AG08395 (cell line): ENCODE measurements around the gene ITGAX.

Experiments used
- DNase-seq: peaks from one replicate; pipeline ENCODE4 v3.0.0; 2012; ENCODE audit warnings: mixed read lengths, low spot score

Gene ITGAX

GRCh38 chr16:31373235-31373634 lies 18.3 kb downstream of the ITGAX start:
- DNase-seq = no peak

GRCh38 chr16:31375231-31375630 lies 20.3 kb downstream of the ITGAX start:
- no peak for DNase-seq

- DNase-seq = no peak
Measured at GRCh38 chr16:31376705-31377104, 21.7 kb downstream of the ITGAX start.

DNA sequence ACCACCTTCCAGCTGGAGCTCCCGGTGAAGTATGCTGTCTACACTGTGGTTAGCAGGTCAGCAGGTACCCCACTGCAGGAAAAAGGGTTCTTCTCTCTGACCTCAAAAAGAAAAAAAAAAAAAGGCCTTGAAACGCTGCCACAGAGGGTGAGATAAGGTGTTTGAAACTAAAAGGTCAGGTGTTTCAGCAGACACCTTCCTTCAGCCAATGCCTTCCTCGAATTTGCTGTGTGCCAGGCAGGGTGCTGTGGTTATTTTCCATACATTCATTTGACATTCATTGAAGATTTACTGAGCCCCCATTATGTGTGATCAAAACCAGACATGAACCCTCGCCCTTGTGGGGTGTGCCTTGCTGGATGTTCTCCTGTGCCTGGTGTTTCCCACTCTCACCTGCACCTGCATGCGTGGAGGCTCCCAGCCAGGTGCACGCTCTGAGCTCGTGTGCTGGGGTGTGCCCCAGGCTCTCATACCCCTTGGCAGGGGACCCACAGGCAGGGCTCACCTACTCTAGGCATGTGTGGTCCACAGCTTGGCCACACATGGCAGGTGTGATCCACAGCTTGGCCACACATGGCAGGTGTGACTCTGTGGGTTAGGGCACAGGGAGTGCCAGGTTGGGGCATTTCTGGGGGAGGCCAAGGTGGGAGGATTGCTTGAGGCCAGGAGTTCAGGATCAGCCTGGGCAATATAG lies 22.4 kb downstream of the ITGAX start:
- DNase-seq = no peak

- DNase-seq = no peak
Measured at GRCh38 chr16:31380201-31380600, 25.2 kb downstream of the ITGAX start.

DNA sequence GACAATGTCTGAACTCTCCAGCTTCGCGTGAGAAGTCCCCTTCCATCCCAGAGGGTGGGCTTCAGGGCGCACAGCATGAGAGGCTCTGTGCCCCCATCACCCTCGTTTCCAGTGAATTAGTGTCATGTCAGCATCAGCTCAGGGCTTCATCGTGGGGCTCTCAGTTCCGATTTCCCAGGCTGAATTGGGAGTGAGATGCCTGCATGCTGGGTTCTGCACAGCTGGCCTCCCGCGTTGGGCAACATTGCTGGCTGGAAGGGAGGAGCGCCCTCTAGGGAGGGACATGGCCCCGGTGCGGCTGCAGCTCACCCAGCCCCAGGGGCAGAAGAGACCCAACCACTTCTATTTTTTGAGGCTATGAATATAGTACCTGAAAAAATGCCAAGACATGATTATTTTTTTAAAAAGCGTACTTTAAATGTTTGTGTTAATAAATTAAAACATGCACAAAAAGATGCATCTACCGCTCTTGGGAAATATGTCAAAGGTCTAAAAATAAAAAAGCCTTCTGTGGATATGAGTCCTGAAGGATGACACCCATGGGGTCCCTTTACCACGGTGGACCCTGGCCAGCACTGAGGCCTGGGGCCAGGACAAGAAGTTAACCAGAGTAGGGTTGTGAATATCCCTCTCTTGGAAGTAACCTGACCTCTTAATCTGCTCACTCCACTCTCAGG lies 27.6 kb downstream of the ITGAX start:
- peak; percentile 75 for DNase-seq

GRCh38 chr16:31385680-31386079 lies 30.7 kb downstream of the ITGAX start:
- DNase-seq = no peak

GRCh38 chr16:31386157-31386984 lies 31.4 kb downstream of the ITGAX start:
- DNase-seq = peak; percentile 60

GRCh38 chr16:31388535-31388934 lies 33.6 kb downstream of the ITGAX start:
- no peak for DNase-seq

DNA sequence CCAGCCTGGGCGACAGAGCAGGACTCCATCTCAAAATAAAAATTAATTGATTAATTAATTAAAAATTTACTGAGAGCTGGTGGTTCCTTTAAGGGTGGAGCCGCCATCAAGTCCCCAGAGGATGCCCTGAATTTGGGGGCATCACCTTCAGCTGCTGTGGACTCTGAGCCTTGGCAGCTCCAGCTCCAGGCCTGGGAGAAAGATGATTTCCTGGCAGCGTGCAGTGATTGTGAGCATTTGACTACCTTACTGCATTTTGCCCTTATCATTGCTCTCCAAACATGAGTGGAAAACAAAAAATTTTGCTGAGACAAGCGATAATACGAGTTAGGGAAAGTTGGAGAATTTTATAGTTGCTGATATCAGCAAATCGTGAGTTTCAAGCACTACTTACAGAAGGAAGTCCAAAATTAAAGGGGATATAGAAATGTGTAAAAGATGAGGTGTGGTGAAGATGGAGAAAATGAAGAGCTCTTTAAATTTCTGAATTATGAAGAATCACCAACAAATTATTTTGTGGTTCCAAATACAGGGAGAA lies 35.6 kb downstream of the ITGAX start:
- no peak for DNase-seq

- no peak for DNase-seq
Measured at GRCh38 chr16:31393056-31393455, 38.1 kb downstream of the ITGAX start, which contains the start of gene ITGAD. Gene ITGAD, plus strand, starts transcription at chr16:31393335. Its CDS starts 26 bp downstream, at chr16:31393361.

DNA sequence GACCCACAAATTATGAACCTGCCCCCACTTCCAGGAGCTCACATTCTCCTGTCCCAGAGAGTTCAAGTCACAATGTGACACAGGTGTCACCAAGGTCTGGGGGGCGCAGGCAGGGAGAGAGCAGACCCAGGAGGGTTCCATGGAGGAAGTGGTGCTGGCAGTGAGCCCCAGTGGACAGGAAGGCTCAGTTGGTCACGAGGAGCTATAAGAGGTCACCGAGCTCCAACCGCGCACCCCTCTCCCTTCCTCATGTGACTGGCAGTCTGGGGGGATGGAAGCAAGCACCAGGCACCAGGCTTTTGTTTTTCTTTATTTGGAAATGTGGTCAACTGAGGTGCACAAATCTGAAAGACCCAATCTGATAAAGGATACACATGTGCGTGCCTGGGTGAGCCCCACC lies 40.7 kb downstream of the ITGAX start:
- no peak for DNase-seq

DNA sequence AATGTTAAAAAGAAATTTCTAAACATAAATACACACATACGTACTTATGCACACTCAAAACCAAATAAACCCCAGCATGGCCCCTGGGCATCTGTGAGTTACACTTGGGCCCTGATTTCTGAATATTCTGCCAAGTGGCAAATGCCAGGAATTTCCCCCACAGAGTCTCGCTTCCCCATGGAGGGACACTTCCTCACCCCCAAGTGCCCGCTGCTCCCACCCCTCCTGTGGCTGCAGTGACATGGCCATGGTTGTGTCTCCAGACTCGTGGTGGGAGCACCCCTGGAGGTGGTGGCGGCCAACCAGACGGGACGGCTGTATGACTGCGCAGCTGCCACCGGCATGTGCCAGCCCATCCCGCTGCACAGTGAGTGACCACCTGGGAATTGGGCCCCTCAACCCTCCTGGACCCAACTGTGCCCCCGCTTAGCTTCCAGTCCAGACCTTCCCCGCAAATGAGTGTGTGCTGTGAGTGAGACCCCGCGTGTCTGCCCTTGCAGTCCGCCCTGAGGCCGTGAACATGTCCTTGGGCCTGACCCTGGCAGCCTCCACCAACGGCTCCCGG lies 42.2 kb downstream of the ITGAX start:
- DNase-seq = no peak

DNA sequence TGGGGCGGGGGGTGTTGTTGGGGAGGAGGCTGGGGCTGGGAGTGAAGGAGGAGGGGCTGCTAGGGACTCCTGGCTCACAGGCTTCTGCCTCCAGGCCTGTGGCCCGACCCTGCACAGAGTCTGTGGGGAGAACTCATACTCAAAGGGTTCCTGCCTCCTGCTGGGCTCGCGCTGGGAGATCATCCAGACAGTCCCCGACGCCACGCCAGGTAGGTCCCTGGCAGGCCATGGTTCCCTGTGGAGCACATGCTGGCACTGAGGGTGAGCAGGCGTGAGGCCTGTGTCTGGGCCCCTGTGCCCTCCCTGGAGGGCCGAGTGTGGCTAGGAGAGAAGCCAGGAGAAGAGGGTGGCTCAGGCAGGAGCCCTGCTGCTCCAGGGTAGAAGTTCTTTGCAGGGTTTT lies 42.7 kb downstream of the ITGAX start:
- DNase-seq = no peak

GRCh38 chr16:31400191-31400590 lies 45.2 kb downstream of the ITGAX start:
- no peak for DNase-seq

DNA sequence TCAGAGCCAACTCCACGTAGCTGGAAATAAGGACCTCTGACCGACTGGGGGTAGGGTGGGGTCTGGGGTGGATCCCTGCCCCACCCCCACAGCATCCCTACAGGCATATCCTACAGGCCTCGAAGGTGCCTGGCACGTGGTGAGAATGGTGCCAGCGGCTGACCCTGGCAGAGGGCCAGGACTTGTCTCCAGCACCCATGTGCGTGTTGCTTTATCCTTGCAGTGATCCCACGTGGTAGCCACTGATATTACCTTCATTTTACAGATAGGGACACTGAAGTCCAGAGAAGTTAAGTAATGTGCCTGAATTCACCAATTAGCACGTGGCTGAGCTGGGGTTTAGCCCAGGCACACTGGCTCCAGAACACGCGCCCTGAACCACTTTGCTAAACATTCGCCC lies 46.5 kb downstream of the ITGAX start:
- no peak for DNase-seq

- no peak for DNase-seq
Measured at GRCh38 chr16:31402687-31403086, 47.7 kb downstream of the ITGAX start.

DNA sequence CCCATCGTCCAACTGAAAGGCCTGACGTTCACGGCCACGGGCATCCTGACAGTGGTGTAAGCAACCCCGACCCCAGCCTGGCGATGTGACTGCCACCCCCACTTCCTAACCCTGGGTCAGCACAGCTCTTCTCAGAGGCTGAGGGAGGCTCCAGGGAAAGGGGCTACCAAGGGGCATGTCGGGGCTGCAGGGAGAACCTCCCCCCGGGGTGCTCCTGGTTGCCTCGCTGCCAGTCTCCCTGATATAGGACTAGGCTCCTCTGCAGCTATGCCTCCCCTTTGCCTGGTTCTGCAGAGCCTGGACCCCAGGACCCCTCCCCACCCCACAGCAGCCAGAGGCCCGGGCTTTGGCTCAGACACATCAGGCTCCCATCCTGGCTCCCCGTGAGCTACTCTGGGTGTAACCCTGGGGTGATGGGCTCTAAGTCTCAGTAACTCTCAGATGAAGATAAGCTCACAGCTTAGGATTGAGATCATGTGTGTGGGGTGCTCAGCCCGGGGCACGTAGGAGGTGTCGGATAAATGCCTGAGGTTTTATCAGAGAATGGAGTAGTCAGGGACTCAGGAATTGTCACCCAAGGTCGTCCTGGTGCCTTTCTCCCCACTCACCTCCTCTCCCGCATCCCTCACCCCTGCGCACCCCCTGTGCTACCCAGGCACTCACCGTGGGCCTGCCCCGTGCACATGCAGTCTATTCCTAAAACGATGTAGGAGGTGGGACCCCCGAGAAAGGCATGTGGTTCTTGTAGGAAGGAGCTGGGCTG lies 48.8 kb downstream of the ITGAX start:
- no peak for DNase-seq

GRCh38 chr16:31404353-31405064 lies 49.5 kb downstream of the ITGAX start:
- peak; percentile 41 for DNase-seq

- no peak for DNase-seq
Measured at GRCh38 chr16:31407406-31407805, 52.4 kb downstream of the ITGAX start.

GRCh38 chr16:31409433-31409832 lies 54.5 kb downstream of the ITGAX start:
- peak; percentile 61 for DNase-seq
